SIG-M5 (cell line): ENCODE measurements around the gene USP11.
"Not testable (repeated sequence)": the region's sequence is repeated elsewhere in the genome, so short reads cannot be mapped to it uniquely, and the experiment has no call there.

Experiments
- DNase-seq: peaks from one replicate; lab custom pipeline; 2025; lab: John Stamatoyannopoulos, UW

USP11 gene

GRCh38 chrX:47247206-47247998 lies 14.6 kb downstream of the USP11 start:
- DNase-seq: no peak

DNA sequence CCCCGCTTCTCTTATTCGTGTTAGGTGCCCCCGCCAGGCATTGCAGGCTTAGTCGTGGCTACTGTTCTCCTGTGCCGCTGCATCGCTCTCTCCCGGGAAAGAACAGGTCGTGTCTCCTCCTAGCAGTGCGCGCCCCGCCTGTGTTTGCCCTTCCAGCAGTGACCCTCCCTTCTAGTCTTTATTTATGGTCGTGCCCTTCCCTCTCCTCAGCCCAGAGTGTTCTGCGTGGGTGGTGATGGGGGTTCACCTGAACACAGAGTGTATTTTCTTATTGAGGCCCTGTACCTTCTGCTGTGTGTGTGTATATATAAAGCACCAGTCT lies 15.2 kb downstream of the USP11 start:
- DNase-seq: no peak

DNA sequence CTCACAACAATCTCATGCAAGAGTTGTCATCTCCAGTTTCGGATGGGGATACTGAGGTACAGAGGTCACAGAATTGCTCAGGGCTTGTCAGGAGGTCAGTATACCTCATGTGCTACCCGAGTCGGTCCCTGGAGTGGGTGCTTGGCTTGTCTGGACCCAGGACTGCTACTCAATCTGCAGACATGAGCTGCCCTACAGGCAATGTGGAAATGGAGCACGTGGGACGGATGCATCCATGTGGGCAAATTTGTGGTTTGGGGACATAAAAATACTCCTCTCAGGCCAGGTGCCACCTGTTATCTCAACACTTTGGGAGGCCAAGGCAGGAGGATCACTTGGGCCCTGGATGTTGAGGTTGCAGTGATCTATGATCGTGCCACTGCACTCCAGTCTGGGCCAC lies 15.8 kb downstream of the USP11 start:
- DNase-seq: no peak

DNA sequence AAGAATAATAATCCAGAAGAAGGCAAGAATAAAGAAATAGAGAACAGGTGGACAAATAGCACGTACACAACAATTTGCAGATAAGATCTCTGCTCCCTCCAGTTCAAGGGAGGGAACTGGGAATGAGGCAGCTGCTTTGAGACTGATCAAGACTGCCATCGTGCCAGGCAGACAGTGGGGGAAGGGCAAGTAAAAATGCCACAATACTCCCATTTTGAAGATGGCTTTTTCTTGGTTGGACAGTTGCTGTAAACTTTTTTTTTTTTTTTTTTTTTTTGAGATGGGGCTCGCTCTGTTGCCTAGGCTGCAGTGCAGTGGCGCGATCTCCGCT lies 17.2 kb downstream of the USP11 start:
- DNase-seq: no peak

GRCh38 chrX:47257620-47258019 lies 24.8 kb downstream of the USP11 start:
- DNase-seq: not testable (repeated sequence)

- DNase-seq: no peak
These were observed 31.8 kb downstream of the USP11 start for GRCh38 chrX:47264483-47265173.

GRCh38 chrX:47266643-47267042 lies 33.8 kb downstream of the USP11 start:
- no peak for DNase-seq

- no peak for DNase-seq
These were observed 39.2 kb downstream of the USP11 start for GRCh38 chrX:47272013-47272408.

DNA sequence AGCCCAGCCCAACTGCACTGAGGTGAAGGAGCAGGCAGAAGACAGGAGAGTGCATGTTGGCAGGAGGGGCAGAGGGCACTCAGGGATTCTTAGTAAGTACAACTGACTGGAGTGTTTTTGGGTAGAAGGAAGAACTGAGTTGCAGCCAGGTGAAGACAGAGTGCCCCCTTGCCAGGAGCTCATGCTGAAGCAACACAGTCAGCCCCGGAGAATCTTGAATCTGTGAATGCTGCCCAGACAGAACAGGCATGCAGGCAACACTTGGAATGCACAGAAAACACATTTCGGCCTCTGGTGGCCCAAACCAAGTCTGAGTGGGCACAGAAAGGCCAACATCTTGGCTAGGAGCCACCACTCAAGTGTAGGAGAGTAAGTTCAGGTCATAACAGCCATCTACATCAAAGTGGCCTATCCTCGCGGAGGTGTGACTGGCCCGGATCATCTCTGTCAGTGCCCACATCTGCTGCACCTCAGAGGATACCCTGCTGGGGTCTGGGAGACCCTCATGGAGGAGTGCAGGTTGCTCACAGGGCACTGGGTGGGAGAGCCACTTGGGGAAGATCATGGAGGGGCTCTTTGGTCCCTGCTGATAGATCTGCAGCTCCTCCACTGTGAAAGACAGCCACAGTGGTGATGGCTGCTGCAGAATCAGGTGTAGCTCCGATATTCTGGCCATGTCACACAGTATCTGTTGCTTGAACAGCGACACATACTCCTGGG lies 40.4 kb downstream of the USP11 start:
- DNase-seq: no peak

GRCh38 chrX:47278691-47279090 lies 45.9 kb downstream of the USP11 start:
- no peak for DNase-seq

DNA sequence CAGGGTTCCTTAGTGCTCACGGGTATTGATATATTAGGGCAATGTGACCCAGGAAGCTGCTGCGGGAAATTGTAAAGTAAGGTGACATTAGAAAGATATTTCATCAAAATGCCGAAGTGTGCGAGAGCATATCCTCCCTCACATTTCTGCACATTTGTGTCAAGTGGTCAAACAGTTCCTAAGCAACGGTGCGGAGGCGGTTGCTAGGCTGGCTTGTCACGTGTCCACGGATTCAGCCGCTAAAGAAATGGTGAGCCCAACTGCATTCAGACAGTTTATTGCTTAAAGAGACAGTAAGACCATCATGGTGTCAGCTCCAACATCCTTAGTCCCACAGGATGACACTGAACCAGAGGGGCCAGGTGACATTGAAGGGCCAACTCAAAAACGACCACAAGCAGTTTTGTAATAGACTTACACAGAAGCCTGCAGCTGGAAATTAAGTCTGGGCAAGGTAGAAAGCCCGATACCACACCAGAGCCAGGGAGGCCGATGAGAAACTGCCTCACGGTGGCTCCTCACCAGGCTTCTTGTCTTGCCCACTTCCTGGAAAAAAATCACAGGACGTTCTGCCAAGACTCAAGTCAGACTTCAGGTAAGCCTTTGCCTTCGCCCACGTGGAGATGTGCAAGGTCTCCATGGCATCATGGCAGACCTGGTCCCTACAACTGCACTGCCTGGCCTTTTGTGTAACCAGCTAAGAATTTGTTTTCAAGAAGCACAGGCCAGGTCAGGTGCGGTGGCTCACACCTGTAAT lies 50.4 kb downstream of the USP11 start:
- DNase-seq: no peak

DNA sequence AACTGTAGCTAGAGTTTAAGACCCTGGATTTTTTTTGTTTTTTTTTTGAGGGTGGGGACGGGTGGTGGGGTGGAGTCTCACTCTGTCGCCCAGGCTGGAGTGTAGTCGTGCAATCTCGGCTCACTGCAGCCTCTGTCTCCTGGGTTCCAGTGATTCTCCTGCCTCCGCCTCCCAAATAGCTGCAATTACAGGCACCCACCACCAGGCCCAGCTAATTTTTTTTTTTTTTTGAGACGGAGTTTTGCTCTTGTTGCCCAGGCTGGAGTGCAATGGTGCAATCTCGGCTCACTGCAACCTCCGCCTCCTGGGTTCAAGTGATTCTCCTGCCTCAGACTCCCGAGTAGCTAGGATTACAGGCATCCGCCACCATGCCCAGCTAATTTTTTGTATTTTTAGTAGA lies 51.8 kb downstream of the USP11 start:
- not testable (repeated sequence) for DNase-seq

- DNase-seq: no peak
These were observed 53.1 kb downstream of the USP11 start for GRCh38 chrX:47285836-47286320.

DNA sequence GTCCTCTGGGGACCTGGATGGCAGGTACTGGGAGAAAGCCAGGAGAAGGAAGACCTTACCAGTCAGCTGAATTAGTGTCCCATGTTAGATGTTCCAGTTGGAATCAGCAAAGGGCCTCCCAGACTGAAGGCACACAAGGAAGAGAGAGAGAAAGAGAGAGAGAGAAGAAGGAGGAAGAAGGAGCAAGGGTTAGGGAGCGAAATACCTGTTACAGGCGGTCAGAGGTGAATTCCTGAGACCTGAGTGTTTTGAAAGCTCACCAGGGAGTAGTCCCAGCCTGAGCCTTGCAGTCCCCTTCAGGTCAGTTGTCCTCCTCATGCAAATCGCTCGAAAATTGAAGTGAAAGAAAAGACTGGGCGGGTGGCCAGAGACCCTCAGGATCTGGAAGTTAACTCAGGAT lies 60.3 kb downstream of the USP11 start:
- no peak for DNase-seq

GRCh38 chrX:47296766-47297365 lies 64.1 kb downstream of the USP11 start:
- DNase-seq: no peak

- no peak for DNase-seq
These were observed 65.1 kb downstream of the USP11 start for GRCh38 chrX:47297874-47298273.
